ENCODE results near the gene BMPR1A. TPM values are rescaled to one million over a fixed set of nuclear protein-coding genes. Genes with fewer than 3 reads are reported as not detected.

The BMPR1A gene
- polyA plus RNA-seq, 1 experiment, result 21.4 TPM

GRCh38 chr10:86715156-86715795 is 41.1 kb upstream of the BMPR1A start:
- ChIA-PET CTCF (interaction anchor here (1.2 to 3.0 kb wide), 4 partner anchors 18 to 174 kb away, joined by 3 to 10 read pairs (median 4); no protein-coding TSS in a partner anchor), POLR2A (no interaction called here)
- TF ChIP-seq CTCF (IDR thresholded peaks at IDR 0.05; ENCODE audit: insufficient read depth, low read depth, low read length), result no peak
- DNase-seq (ENCODE audit: low read depth), result no peak
- Histone ChIP-seq H3K4me3 (ENCODE audit: low read depth, low read length) (no peak overlapping the region), H3K27me3 (ENCODE audit: control insufficient read depth, insufficient read depth, low read length) (no peaks in the 10 kb centered on the region), H3K36me3 (ENCODE audit: control insufficient read depth, insufficient read depth, low read length) (no peaks in the 10 kb centered on the region)

GRCh38 chr10:86715836-86716235 is 40.6 kb upstream of the BMPR1A start:
- ChIA-PET POLR2A (no interaction called here), CTCF (interaction anchor here (1.2 to 3.0 kb wide), 4 partner anchors 17 to 173 kb away, joined by 3 to 10 read pairs (median 4); no protein-coding TSS in a partner anchor)
- Histone ChIP-seq H3K36me3 (ENCODE audit: control insufficient read depth, insufficient read depth, low read length) (no peaks in the 10 kb centered on the region), H3K4me3 (ENCODE audit: low read depth, low read length) (no peak overlapping the region), H3K27me3 (ENCODE audit: control insufficient read depth, insufficient read depth, low read length) (no peaks in the 10 kb centered on the region)
- no peak for DNase-seq (ENCODE audit: low read depth)
- no peak for TF ChIP-seq CTCF (IDR thresholded peaks at IDR 0.05; ENCODE audit: insufficient read depth, low read depth, low read length)

GRCh38 chr10:86716466-86716865 is 40.0 kb upstream of the BMPR1A start:
- POLR2A ChIA-PET, result no interaction called here
- TF ChIP-seq CTCF (IDR thresholded peaks at IDR 0.05; ENCODE audit: insufficient read depth, low read depth, low read length), result no peak
- CTCF ChIA-PET, result interaction anchor here (0.6 to 3.0 kb wide), 3 partner anchors 23 to 196 kb away, joined by 3 to 10 read pairs (median 4); no protein-coding TSS in a partner anchor

GRCh38 chr10:86718556-86718955 is 37.9 kb upstream of the BMPR1A start:
- DNase-seq (ENCODE audit: low read depth), result no peak
- Histone ChIP-seq H3K27me3 (ENCODE audit: control insufficient read depth, insufficient read depth, low read length) (peaks cover 4% of the 10 kb centered on the region), H3K36me3 (ENCODE audit: control insufficient read depth, insufficient read depth, low read length) (no peaks in the 10 kb centered on the region), H3K4me3 (ENCODE audit: low read depth, low read length) (no peak overlapping the region)
- no peak for TF ChIP-seq CTCF (IDR thresholded peaks at IDR 0.05; ENCODE audit: insufficient read depth, low read depth, low read length)
- ChIA-PET CTCF (no interaction called here), POLR2A (no interaction called here)

More at GRCh38 chr10:86716466-86716865, 40.0 kb upstream of the BMPR1A start:
- H3K4me3 ChIP-seq (ENCODE audit: low read depth, low read length), result no peak overlapping the region
- no peak for DNase-seq (ENCODE audit: low read depth)
- H3K27me3 ChIP-seq (ENCODE audit: control insufficient read depth, insufficient read depth, low read length), result peaks cover 3% of the 10 kb centered on the region
- no peaks in the 10 kb centered on the region for H3K36me3 ChIP-seq (ENCODE audit: control insufficient read depth, insufficient read depth, low read length)

- POLR2A ChIA-PET, result no interaction called here
- Histone ChIP-seq H3K36me3 (ENCODE audit: control insufficient read depth, insufficient read depth, low read length) (no peaks in the 10 kb centered on the region), H3K27me3 (ENCODE audit: control insufficient read depth, insufficient read depth, low read length) (peaks cover 7% of the 10 kb centered on the region), H3K4me3 (ENCODE audit: low read depth, low read length) (no peak overlapping the region)
- CTCF ChIA-PET, result no interaction called here
- TF ChIP-seq CTCF (IDR thresholded peaks at IDR 0.05; ENCODE audit: insufficient read depth, low read depth, low read length), result no peak
- DNase-seq (ENCODE audit: low read depth), result no peak
Measured at GRCh38 chr10:86721232-86721631, 35.2 kb upstream of the BMPR1A start.
